Activated T-cell treated with anti-CD3 and anti-CD28 coated beads, Interleukin-2, amount 50 U/mL, for 4 hours (primary cell): ENCODE measurements around the gene EMX1. TPM values are rescaled to one million over a fixed set of nuclear protein-coding genes. Genes with fewer than 3 reads are reported as not detected.

Experiments used
- ATAC-seq, 2 donors: fragments of 200-7000 bp; cut with Tn5 transposase; one replicate each; pipeline ENCODE4 v1.10.0; 2021
- DNase-seq: peaks from one replicate; pipeline ENCODE4 v3.0.0-alpha.2; 2020
- H3K27me3 Mint-ChIP-seq: one replicate; pipeline ENCODE4 v1.8.0; 2021; ENCODE audit warnings: low read depth, mixed read lengths
- H3K36me3 Mint-ChIP-seq: one replicate; pipeline ENCODE4 v1.8.0; 2022; ENCODE audit warnings: mixed read lengths; ENCODE audit not compliant: insufficient read depth
- H3K4me1 Mint-ChIP-seq: one replicate; pipeline ENCODE4 v1.8.0; 2021; ENCODE audit warnings: low read depth, mixed read lengths
- H3K4me3 Mint-ChIP-seq: one replicate; pipeline ENCODE4 v1.8.0; 2021; ENCODE audit warnings: mild to moderate bottlenecking, moderate library complexity, mixed read lengths
- H3K9me3 Mint-ChIP-seq: one replicate; pipeline ENCODE4 v1.8.0; 2021; ENCODE audit warnings: mixed read lengths
- total RNA-seq, 3 donors: library from RNA; stranded (reverse); gene quantifications; one replicate each; pipeline ENCODE4 v1.2.1, GENCODE V29; 2021

The EMX1 gene
- total RNA-seq, 3 donors from 2014 or later, result 0.08 TPM; not detected in 2

DNA sequence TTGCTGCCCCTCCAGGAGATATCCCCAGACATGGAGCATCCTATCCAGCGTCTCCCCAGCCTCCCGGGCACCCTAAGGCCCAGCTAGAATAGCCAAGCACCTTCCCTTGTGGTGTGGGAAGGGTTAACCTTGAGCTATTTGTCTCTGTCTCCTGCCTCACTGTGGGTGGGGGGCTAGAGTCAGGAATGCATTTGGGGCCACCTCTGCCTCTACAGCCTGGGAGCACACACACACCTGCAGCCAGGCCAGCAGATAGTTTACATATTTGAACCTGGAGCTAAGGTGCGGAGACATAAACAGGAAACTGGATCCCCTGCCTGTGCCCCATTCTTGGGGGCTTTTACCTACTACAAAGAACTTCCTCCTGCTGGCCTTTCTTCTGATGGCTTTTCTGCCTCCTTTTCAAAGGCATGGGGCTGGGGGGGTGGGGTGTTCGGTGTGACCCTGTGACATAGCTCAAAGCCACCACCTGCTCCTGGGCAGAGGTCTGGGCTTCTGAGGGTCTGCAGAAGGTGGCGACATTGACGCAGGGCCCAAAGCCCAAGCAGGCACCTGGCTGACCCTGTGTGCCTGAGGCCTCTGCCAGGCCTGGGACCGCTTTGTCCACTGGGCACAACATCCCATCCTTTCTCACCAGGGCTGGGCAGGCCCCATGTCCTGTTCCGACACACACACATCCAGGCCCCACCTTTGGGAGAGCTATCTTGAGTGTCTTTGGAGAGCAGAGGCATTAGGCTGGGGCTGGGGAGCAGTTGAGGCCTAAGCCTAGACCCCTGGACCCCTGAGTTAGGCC, 34.2 kb downstream of the EMX1 start:
- no peak for DNase-seq
- Mint-ChIP-seq H3K9me3 (no peaks in the 10 kb centered on the region), H3K4me1 (peaks cover 16% of the 10 kb centered on the region), H3K4me3 (no peak overlapping the region), H3K27me3 (no peaks in the 10 kb centered on the region), H3K36me3 (no peaks in the 10 kb centered on the region)
- ATAC-seq, result no peak

DNA sequence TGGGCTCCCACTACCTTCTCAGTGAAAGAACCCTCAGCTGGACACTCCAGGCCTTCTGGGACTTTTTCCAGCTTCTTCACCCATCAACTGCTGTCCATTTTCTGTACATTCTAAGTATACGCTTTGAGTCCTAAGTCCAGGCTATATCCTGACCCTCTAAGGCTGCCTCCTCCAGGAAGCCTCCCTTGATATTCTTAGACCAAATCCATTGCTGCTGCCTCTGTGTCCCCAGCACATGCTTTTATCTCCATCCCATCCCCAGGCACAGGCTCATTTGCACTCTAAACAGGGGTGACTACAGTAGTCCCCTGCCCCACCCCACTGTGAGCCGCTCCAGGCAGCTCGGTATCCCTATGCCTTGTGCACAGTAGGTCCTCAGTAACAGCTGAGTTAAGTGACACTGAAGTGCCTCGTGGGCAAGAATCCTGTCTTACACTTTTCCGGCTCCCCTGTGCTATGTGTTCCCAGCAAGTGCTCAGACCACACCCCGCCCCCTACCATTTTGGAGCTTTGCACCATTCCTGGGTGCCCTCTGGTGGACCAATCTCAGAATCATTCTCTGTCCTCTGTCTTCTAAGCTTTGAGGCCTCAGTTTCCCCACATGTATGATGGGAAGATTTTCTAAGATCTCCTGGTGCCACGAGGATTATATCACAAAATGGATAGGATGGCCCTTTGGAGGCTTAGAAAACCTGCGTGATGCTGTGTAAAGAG, 34.9 kb downstream of the EMX1 start:
- no peak for ATAC-seq
- peaks cover 3% of the 10 kb centered on the region for H3K36me3 Mint-ChIP-seq
- DNase-seq, result no peak
- H3K27me3 Mint-ChIP-seq, result no peaks in the 10 kb centered on the region
- no peaks in the 10 kb centered on the region for H3K9me3 Mint-ChIP-seq
- H3K4me1 Mint-ChIP-seq, result peaks cover 18% of the 10 kb centered on the region
- H3K4me3 Mint-ChIP-seq, result no peak overlapping the region

DNA sequence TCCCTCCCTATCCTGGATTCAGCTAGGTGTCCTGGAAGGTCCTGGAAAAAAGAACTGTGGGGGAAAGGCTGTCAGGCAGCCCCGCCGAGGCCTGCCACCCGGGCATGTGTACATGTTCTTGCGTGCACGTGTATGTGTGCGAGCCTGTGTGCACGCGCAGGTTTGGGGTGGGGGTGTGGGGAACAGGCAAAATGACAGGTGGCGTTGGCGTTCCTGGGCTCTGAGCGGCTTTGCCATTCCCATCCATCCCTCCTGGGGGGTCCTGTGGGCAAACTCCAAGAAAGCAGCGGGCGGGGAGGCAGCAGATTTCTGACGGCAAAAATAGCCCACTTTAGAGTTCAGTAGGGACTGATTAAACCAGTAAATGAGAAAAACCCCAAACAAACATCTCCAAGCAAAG, 35.6 kb downstream of the EMX1 start:
- H3K27me3 Mint-ChIP-seq, result no peaks in the 10 kb centered on the region
- peaks cover 18% of the 10 kb centered on the region for H3K4me1 Mint-ChIP-seq
- DNase-seq (no peak), ATAC-seq (no peak)
- H3K4me3 Mint-ChIP-seq, result no peak overlapping the region
- no peaks in the 10 kb centered on the region for H3K9me3 Mint-ChIP-seq
- H3K36me3 Mint-ChIP-seq, result peaks cover 3% of the 10 kb centered on the region

DNA sequence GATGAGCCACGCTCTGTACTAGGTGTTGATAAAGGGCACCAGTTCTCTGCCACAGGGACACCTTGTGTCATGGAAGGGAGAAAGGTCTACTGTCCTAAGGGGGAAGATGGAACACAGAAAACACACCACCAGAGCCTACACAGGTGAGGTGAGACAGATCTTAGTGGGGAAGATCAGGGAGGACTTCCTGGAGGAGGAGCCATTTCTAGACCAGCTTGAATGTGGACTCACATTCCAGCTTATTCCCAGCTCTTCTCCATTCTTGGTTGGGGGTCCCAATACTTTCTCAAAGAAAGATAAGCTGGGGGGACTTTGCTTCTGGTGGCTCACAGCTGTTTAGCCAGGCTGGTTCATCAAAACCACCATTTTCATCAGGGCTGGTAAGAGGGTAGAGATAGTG, 36.2 kb downstream of the EMX1 start:
- ATAC-seq, result no peak
- peak overlapping the region; percentile 73 for H3K4me3 Mint-ChIP-seq

DNA sequence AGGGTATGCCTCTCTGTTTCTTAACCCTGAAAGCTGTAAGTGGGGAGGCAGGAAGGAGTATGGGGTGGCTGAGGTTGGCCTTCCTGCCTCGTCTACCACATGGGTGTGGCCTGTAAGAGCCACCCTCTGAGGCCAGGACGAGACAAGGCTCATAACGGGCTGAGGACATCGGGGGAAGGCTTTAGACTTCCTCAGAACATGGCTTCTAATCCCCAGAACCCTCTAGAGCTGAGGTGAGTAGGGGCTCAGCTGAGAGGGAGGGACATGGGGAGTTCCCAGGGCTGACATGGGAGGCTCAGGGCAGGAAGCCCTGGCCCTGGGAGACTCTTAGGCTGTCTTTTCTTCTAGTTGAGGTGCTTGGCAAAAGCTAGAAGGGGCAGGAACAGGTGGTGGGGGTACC, 36.7 kb downstream of the EMX1 start:
- Mint-ChIP-seq H3K9me3 (no peaks in the 10 kb centered on the region), H3K36me3 (peaks cover 3% of the 10 kb centered on the region), H3K4me1 (peaks cover 18% of the 10 kb centered on the region), H3K4me3 (peak overlapping the region; percentile 73), H3K27me3 (no peaks in the 10 kb centered on the region)
- DNase-seq (no peak), ATAC-seq (peak; percentile 63 to 66)

More for the DNA sequence above, 36.2 kb downstream of the EMX1 start:
- peaks cover 3% of the 10 kb centered on the region for H3K36me3 Mint-ChIP-seq
- no peaks in the 10 kb centered on the region for H3K27me3 Mint-ChIP-seq
- DNase-seq, result no peak
- no peaks in the 10 kb centered on the region for H3K9me3 Mint-ChIP-seq
- H3K4me1 Mint-ChIP-seq, result peaks cover 18% of the 10 kb centered on the region

DNA sequence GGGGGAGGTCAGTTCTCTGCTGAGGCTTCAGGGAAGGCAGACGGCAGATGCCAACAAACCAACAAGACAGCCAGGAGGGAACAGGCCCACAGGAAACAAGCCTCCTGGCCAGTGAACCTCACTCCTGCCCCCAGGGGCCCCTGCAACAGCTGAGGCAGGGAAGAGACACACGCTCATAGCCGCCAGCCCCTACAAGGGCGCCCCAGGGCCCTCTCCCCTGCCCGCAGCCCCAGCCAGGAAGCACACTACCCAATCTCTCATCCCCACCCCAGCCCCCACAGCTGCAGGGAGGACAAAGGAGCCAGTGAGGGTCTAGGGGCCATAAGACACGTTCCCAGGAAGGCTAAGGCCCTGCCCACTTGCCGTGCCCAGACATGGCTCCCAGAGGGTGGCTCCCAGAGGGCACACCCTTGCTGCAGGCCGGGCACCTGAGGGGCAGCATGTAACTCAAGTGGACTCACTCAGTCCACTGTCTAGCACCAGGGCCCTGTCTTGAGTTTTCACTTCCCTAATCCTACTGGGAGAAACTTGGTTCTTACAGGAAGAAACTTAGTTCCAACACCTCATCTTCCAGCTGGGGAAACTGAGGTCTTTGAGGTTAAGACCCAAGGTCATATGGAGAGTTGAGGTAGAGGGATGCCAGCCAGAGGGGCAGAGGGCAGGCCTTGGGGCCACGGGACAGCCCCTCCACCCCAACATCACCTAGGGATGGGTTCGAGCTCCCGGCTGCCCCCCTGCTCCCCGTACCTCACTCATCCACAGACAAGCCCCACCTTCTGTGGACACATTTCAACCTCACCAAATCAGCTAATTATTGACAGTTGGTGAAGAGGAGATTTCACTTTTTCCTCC, 37.3 kb downstream of the EMX1 start:
- peak overlapping the region; percentile 73 for H3K4me3 Mint-ChIP-seq
- H3K9me3 Mint-ChIP-seq, result no peaks in the 10 kb centered on the region
- DNase-seq (no peak), ATAC-seq (peak in 1 of 2 donors; percentile 13)
- H3K36me3 Mint-ChIP-seq, result peaks cover 3% of the 10 kb centered on the region
- peaks cover 18% of the 10 kb centered on the region for H3K4me1 Mint-ChIP-seq
- no peaks in the 10 kb centered on the region for H3K27me3 Mint-ChIP-seq

DNA sequence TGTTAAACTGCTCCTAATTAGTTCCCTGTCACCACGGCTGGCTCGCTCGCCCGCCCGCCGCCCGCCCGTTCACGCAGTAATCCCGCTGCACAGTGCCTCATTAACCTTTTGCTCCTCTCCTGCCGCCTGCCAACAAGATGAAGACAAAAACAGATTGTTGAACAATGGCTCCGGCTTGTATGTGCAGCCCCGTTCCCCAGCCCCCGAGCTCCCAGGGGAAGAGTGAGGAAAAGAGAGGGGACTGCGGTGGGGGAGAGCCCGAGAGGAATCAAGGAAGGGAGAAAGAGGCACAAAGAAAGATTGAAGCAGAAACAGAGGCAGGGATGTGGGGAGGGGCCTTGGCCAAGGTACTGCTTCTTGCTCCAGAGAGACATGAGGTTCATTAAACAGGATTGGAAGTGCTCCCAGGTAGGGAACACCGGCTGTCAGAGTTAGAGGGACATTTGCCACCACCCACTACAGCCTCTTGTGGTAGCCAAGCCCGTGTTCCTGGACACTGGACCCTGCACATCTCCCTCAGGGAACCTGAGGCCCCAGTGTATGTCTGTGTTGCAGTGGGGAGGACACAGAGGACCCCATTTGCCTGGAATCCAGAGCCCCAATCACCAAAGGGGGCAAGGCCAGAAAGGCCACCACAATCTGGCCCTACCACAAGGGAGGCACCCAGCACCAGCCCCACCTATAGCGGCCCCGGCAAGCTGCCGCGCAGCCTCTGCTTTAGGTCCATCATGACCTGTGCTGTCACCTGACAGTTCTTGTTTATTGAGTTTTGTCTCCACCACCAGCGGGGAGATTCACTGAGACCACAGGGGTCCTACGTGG, 38.1 kb downstream of the EMX1 start:
- ATAC-seq, result no peak
- peak overlapping the region; percentile 35 for H3K4me3 Mint-ChIP-seq

DNA sequence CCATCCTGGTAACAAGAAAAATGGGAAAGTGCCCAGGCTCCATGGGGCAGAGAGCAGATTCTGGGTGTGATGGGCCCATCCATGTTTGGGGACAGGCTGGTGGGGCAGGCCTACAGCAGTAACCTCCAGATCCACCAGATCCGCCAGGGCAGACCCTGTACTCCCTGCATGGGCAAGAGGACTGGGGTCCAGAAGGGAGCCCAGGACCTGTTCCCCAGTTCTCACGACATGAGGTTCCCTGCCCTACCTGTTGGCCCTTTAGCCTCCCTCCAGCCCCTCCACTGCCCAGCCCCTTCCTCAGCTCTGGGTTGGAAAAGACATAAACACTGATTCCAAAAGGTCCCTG, 38.7 kb downstream of the EMX1 start:
- H3K9me3 Mint-ChIP-seq, result no peaks in the 10 kb centered on the region
- H3K4me3 Mint-ChIP-seq, result no peak overlapping the region
- DNase-seq (no peak), ATAC-seq (no peak)
- H3K27me3 Mint-ChIP-seq, result no peaks in the 10 kb centered on the region
- H3K4me1 Mint-ChIP-seq, result peaks cover 19% of the 10 kb centered on the region
- peaks cover 3% of the 10 kb centered on the region for H3K36me3 Mint-ChIP-seq

More for the DNA sequence above, 38.1 kb downstream of the EMX1 start:
- peaks cover 3% of the 10 kb centered on the region for H3K36me3 Mint-ChIP-seq
- no peaks in the 10 kb centered on the region for H3K9me3 Mint-ChIP-seq
- peaks cover 19% of the 10 kb centered on the region for H3K4me1 Mint-ChIP-seq
- no peaks in the 10 kb centered on the region for H3K27me3 Mint-ChIP-seq
- no peak for DNase-seq

DNA sequence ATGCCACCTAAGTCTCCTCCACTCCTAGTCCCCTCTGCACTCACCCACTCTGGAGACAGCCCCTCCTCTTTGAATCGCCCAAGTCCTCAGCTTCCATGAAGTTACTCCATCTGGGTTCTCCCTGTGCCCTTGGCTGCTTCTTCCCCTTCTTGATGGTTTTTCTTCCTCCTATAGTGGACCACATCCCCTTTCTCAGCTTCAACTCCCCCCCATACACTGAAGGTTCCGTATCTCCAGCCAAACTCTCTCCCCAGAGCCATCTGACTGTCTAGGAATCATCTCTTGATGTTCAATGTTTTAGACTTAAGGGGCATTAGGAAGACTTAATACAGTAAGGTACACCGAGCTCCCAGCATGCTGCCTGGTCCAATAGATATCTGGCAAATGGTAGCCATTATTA, 39.6 kb downstream of the EMX1 start:
- ATAC-seq (no peak), DNase-seq (no peak)
- Mint-ChIP-seq H3K4me1 (peaks cover 19% of the 10 kb centered on the region), H3K27me3 (no peaks in the 10 kb centered on the region), H3K36me3 (peaks cover 3% of the 10 kb centered on the region), H3K9me3 (no peaks in the 10 kb centered on the region), H3K4me3 (no peak overlapping the region)

DNA sequence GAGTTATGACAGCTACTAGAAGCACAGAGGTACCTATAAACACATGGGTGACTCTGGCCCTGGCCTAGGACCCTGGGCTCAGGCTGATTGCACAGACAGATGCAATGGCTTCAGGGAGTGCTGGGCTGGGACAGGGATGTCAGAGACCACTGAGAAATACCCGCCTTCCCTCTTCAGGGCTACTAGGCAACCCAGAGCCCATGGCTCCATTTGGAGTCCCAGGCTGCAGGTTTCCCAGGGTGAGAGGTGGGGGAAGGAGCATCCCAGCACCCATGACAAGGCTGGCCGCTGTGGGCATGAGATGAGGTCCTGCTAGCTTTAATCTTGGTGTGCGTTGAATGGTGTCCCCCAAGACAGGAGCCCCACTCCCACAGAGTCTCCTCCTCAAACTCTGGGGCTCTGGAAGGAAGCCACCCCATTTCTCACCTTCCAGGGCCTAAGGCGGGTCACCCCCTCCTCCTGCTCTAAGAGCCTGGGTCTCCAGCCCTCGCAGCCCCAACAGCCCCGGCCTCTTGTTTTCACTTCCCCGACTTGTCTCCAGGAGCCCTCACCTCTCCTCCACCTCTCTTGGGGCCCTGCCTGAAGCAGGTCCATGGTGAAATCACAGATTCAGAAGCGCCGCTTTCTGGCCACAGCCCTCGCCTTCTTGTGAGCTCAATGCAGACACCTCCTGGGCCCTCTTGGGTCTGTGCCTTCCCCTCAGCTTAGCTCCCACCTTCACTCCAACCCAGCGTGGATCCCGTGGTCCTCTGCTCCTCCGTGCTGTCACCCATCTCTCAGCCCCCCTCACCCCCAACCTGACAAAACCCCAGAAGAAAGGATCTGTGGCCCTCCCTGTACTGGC, 41.4 kb downstream of the EMX1 start:
- no peak for DNase-seq
- H3K36me3 Mint-ChIP-seq, result peaks cover 3% of the 10 kb centered on the region
- no peak overlapping the region for H3K4me3 Mint-ChIP-seq
- H3K9me3 Mint-ChIP-seq, result no peaks in the 10 kb centered on the region
- H3K27me3 Mint-ChIP-seq, result no peaks in the 10 kb centered on the region
- no peak for ATAC-seq
- H3K4me1 Mint-ChIP-seq, result peaks cover 15% of the 10 kb centered on the region

DNA sequence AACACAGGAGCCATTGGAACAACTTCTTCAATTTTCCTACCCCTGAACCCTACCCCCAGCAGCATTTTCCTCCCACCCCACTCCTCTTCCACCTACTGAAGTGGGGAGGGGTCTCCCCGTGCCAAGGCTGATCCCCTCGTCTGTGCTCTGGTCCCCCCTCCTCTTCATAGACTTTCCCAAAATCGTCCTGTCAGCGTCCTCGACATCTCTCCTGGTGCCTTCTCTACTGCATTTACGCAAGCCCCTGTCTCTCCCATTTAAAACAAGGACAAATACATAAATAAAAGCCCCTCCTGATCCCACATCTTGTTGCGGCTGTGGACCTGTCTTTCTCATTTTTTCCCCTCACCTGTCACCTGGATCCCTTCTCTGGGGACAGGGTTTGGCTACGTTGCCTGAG, 42.2 kb downstream of the EMX1 start:
- H3K36me3 Mint-ChIP-seq, result peaks cover 3% of the 10 kb centered on the region
- H3K27me3 Mint-ChIP-seq, result no peaks in the 10 kb centered on the region
- peaks cover 8% of the 10 kb centered on the region for H3K4me1 Mint-ChIP-seq
- H3K9me3 Mint-ChIP-seq, result no peaks in the 10 kb centered on the region
- ATAC-seq (no peak), DNase-seq (no peak)
- no peak overlapping the region for H3K4me3 Mint-ChIP-seq

DNA sequence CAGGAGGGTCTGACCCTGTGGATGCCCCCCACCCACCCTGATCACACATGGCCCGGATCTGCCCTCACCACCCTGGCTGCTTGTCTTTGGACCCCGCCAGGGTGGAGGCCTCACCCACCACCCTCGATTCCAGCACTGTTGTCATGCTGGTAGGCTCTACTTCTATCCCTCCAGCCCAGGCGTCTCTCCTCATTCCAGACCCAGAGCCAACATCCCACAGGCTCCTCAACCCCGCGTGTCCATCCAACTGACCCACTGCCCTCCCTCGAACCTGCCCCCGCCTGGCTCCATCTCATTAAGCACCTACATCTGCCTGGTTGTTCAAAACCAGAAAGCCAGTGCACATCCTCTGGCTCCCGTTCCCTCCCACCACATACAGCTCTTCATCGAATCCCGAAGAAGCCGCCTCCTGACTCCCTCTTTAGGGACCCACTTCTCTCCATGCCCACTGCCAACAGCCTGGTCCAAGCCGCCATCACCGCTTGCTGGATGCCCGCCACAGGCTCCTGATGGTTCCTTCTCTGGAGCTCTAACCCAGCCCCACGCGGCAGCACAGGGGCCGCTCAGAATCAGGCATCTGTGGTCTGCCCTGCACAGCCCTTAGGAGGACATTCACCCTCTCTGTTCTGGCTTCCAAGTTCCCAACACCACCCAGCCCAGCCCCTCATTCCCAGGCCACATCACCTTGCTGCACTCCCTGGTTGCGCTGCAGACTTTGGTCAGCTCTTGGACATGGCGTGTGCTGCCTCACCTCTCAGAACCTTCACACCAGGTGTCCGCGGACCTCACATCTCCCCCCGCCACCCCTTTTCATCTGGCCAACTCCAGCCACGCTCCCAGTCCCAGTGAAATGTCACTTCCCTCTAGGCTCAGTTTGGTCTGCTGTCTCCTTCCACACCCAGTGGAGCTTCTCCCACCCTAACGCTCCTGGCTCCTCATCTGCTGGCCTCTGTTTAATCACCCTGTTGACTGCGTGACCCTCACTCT, 43.0 kb downstream of the EMX1 start:
- H3K4me3 Mint-ChIP-seq, result no peak overlapping the region

More for the DNA sequence above, 43.0 kb downstream of the EMX1 start:
- DNase-seq, result no peak
- Mint-ChIP-seq H3K9me3 (no peaks in the 10 kb centered on the region), H3K27me3 (no peaks in the 10 kb centered on the region), H3K4me1 (peaks cover 4% of the 10 kb centered on the region), H3K36me3 (peaks cover 3% of the 10 kb centered on the region)
- ATAC-seq, result no peak
